HG02852 (cell line): ENCODE results near the gene CDH22.

Experiments
- ATAC-seq: cut with Tn5 transposase; IDR thresholded peaks from one replicate; pipeline ENCODE4 v1.9.1; 2021; ENCODE audit warnings: mild to moderate bottlenecking, moderate library complexity; ENCODE audit not compliant: unreplicated experiment

CDH22 gene

DNA sequence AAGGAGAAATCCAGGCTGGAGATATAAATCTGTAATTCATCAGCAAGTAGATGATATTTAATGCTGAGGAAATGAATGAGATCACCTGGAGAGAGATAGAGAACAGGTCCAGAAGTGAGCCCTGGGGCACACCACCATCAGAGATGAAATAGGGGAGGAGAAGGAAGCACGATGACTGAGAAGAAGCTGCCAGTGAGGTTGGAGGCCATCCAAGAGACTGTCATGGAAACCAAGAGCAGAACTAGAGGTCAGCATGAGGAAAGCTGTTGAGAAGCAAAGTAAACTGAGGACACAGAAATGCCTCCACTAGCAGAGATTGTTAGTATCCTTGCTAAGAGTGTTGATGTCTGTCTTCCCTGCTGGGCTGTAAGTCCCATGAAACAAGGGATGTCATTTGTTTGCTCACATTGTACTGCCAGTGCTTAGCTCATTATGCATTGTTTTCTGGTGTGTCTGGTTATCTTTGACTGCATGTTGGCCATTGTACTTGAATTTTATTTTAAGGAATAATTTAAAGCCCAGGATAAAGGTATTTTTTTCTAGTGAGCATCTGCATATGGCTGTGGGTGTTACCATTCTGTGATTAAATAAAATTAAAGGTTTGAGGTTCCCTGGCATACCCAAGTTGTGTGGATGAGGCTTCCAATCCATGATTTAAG lies 35.8 kb downstream of the CDH22 start:
- no peak for ATAC-seq

DNA sequence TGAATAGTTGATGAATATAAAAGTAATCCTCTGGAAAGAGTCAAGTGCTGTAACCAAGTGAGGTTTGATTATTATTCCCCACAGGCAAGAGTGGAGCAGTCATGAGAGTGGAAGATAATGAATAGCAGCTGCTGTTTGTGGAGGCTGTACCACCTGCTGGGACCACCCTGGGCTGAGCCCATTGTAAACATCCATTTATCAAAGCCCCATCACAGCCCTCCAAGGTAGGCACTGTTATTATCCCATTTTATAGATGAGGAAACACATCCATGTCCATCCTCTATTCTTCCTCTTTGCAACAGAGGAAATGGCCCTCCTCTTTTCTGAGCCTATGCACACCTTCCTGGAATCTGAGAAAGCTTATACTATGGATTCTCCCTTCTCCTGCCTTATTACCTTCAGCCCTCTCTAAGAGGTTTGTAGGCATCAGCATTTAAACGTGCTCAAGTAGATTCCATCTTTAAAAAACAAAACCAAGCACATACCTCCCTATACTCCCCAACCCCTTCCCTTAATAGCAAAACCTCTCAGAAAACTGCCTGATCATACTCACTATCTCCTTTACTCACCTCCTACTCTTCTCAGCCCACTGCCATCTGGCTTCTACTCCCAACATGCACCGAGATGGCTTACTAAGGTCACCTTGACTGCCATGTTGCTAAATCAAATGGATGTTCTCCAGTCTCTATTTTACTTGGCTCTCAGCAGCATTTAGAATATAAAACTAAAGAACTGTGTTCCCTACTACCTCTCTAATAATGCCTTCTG lies 37.1 kb downstream of the CDH22 start:
- no peak for ATAC-seq

DNA sequence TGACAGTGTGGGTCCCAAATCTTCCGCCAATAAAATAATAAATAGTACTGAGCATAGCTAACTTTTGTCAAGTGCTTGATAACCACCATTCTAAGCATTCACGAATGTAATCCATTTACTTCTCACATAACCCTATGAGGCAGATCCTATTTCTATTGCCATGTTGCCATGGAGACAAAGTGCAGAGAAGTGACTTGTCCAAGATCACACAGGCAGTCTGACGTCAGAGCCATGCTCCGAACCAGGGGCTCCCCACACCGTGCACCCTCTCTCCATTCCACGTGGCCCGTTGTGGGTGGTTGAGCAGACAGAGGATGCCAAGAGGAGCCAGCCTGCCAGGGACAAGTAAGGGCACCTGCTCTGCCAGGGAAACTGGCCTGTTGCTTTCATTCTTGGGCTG lies 38.9 kb downstream of the CDH22 start:
- ATAC-seq, result no peak

DNA sequence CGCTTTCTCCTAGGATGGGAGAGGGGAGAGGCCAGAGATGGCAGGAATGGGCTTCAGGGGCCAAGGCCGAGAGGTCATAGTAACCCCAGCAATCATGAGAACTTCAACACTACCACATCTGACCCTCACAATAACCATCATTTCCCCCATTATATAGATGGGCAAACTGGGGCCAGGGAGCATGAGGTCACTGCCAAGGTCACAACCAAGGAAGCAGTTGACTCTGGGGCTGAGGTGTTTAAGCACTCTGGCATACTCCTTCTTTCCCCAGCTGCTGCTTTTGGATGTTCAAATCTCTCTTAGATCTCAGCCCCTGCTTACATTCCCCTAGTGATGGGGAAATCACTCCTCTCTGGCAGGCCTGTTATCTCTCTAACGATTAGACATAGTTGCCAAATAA lies 39.6 kb downstream of the CDH22 start:
- ATAC-seq, result no peak

- no peak for ATAC-seq
These were observed 40.1 kb downstream of the CDH22 start for GRCh38 chr20:46268131-46268614.

DNA sequence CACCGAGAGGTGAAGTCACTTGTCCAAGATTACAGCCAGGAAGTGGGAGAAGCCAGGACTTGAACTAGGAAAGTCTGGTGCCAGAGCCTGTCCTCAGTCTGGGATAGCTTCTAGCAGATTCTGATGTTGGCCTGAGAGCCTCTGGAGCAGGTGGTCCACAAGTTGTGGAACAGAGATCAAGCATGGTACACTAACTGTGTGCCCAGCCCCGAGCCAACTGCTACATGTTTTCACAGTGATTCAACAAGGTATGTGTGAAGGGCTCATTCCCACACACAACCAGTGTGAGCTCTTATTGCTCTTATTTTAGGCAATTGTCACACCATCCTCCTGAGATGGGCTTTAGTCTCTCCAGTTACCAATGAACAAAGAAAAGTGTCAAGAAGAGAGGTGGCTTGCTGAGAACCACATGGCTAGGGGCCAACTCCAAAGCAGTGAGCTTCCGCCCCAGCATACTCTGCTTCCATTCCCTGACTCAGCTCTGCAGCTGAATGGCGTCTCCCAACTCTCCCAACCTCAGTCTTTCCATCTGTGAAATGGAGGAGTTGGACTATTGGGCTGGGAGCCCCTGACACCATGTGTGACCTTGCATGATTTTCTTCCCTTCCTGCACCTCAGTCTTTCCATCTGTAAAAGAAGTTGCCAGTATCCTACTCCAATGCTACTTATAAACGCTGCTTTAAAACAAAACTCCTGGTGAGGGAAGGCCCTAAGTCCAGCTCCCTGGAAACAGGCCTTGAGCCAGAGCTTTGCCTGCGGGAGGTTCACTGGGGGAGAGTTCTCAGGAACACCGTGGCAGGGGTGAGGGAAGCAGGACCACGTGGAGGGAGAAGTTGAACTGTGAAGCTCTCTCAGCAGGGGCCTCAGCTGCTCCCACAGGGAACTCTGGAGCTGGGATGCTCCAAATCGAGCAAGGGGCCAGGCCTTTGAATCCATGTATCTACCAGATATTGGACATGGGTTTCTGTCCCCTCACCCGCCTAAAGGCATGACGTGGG lies 40.9 kb downstream of the CDH22 start:
- no peak for ATAC-seq

- ATAC-seq, result no peak
These were observed 42.8 kb downstream of the CDH22 start for GRCh38 chr20:46265539-46265938.

DNA sequence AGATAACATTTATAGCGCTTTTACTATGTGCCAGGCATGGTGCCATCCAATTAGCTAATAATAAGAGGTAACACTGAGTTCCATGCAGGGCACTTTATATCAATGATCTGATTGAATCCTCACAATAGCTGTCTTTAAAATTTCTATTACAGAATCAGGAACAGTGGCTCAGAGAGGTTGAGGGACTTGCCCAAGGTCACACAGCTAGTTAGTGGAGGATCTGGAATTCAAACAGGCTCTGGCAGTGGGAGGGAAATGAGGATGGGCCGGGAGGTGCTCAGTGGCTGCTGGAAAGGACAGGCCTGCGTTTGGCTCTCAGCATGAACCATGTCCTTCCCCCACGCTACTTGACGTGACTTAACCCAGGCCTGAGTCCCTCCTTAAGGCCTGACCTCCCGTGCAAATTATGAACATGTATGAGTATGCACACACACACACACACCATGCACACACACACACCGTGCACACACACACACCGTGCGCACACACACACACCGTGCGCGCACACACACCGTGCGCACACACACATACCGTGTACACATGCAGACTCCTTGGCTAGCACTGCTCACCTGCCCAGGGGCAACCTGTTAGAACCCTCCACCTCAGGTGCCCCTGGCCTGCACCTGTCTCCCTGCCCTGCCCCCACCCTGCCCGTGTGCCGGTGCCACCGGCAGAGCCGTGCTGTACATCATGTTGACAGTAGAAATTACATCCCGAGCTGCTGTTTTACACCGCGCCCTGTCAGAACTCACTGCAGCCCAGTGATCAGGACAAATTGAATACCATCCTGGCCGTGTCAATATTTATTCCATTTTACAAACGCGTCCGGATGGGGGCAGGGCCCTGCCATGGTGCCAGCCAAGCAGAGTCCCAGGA lies 43.7 kb downstream of the CDH22 start:
- ATAC-seq, result no peak

- no peak for ATAC-seq
These were observed 46.6 kb downstream of the CDH22 start for GRCh38 chr20:46261456-46262253.

DNA sequence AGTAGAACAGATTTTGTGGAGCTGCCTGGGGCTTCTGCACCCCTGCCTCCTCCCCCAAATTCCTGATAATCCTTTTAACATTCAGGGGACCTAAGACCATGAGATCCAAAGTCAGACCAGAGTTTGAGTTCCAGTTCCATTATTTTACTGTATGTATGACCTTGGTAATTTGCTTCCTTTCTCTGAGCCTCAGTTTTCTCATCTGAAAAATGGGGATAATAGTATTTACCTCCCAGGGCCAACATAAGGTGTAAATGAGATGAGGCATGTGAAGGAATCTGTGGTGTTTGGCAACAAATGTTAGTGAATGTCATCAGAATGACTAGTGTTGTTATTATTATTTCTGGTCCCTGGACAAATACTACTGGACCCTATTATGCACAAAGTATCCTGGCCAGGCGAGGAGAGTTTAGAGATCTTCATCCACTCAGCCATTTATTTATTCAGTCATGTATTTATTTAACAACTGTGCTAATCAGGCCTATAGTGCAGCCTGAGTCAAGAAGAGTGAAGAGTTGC lies 47.3 kb downstream of the CDH22 start:
- ATAC-seq, result no peak

DNA sequence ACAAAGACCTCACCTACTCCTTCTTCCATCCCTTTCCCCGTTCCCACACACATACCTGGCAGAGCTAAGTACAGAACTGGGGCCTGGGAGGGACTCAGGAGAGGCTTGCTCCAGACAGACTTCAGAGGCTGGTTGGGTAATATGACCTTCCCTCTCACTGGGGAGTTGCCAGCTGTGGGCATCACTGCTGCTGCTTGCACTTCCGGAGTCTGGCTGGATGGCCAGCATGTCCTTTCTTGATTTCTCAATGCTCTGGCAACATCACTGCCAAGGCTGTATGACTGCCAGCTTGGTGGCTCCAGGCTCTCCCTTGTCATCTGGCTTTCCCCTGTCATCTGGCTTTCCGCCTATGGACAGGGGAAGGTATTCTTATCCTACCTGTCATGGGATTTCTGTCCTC lies 47.8 kb downstream of the CDH22 start:
- no peak for ATAC-seq

DNA sequence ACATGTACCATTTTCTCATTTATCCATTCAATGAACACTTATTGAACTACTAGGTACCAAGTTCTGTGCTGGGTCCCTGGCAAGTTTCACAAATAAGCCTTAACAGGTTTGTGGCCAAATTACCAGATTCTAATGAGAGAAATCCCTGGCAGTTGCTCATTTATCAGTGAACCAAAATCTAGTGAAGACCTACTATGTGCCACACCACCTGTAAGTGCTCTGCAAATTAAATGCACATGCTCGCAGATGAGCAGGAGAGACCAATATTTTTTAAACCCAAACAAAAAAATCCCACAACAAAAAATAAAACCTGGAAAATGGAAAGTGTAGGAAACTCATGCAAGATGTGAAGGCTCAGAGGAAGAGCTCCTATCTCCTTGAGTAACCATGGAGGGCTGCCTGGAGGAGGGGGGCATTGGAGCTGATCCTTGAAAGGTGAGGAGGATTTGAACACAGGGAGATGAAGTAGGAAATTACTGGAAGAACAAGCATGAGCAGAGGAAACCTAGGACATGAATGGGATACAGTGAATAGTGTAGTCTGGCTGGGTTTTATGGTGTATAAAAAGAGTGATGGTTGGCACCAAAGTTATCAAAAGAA lies 48.9 kb downstream of the CDH22 start:
- ATAC-seq, result no peak

- ATAC-seq, result no peak
These were observed 50.4 kb downstream of the CDH22 start for GRCh38 chr20:46257887-46258286.

- ATAC-seq, result no peak
These were observed 52.0 kb downstream of the CDH22 start for GRCh38 chr20:46256293-46256692.

- ATAC-seq, result no peak
These were observed 52.7 kb downstream of the CDH22 start for GRCh38 chr20:46255440-46256104.

- no peak for ATAC-seq
These were observed 54.9 kb downstream of the CDH22 start for GRCh38 chr20:46253391-46253790.

- no peak for ATAC-seq
These were observed 55.8 kb downstream of the CDH22 start for GRCh38 chr20:46252352-46253091.
